ENCODE measurements around the gene SLC22A12.

Gene SLC22A12

GRCh38 chr11:64558065-64558745, 32.8 kb upstream of the SLC22A12 start:
- Histone ChIP-seq H3K4me1 (ENCODE audit: control insufficient read depth in 2 of 2, insufficient read depth in 1 of 2, low read depth in 1 of 2, low read length in 2 of 2) (peaks cover 15 to 23% of the 10 kb centered on the region in 2 donors), H3K79me1 (ENCODE audit: low read depth, low read length) (no peaks in the 10 kb centered on the region), H4K8ac (ENCODE audit: low read depth, low read length) (peak overlapping the region; percentile 67), H3K36me3 (replicated peaks in 1 of 2; ENCODE audit: control insufficient read depth in 2 of 2, insufficient read depth in 2 of 2, low read length in 2 of 2) (no peaks in the 10 kb centered on the region), H3K4me3 (ENCODE audit: low read length in 2 of 2) (no peak overlapping the region), H2BK5ac (ENCODE audit: low read length) (peak overlapping the region; percentile 87), H3K27me3 (ENCODE audit: control insufficient read depth in 3 of 3, insufficient read depth in 3 of 3, low read depth in 1 of 3, low read length in 3 of 3) (no peaks in the 10 kb centered on the region), H4K91ac (ENCODE audit: low read depth, low read length, poor library complexity) (no peak overlapping the region), H2BK12ac (ENCODE audit: low read length) (no peak overlapping the region), H2BK15ac (ENCODE audit: low read length) (peak overlapping the region; percentile 97), H3K4ac (ENCODE audit: low read length) (peak overlapping the region; percentile 71), H3K9me3 (replicated peaks in 1 of 2; ENCODE audit: control insufficient read depth in 2 of 2, insufficient read depth in 1 of 2, low read depth in 1 of 2, low read length in 2 of 2) (peaks cover 0 to under 1% of the 10 kb centered on the region in 2 donors), H2AFZ (ENCODE audit: low read length) (no peak overlapping the region), H3K27ac (replicated peaks; ENCODE audit: low read length) (peak overlapping the region; percentile 31), H3K4me2 (ENCODE audit: insufficient read depth, low read length, poor library complexity, severe bottlenecking) (no peak overlapping the region), H2AK5ac (ENCODE audit: low read depth, low read length) (peak overlapping the region; percentile 73), H3K18ac (ENCODE audit: low read length) (peak overlapping the region; percentile 69), H3K14ac (ENCODE audit: low read length) (peak overlapping the region; percentile 40), H3K23ac (ENCODE audit: low read depth, low read length, poor library complexity) (no peak overlapping the region), H3K9ac (ENCODE audit: low read depth, low read length, poor library complexity) (peak overlapping the region; percentile 79), H2BK120ac (ENCODE audit: low read depth, low read length) (no peak overlapping the region)
- no CpG with 5 or more reads among the region's 14 CpGs for WGBS, 2 donors (ENCODE audit: extremely low coverage in 2 of 2, insufficient read length in 2 of 2, insufficient replicate concordance in 1 of 2)
- no peak for DNase-seq (ENCODE audit: low spot score)

GRCh38 chr11:64558869-64559268, 32.2 kb upstream of the SLC22A12 start:
- Histone ChIP-seq H2AFZ (ENCODE audit: low read length) (no peak overlapping the region), H3K4me3 (ENCODE audit: low read length in 2 of 2) (no peak overlapping the region), H3K4me2 (ENCODE audit: insufficient read depth, low read length, poor library complexity, severe bottlenecking) (no peak overlapping the region), H3K9ac (ENCODE audit: low read depth, low read length, poor library complexity) (no peak overlapping the region), H3K36me3 (replicated peaks in 1 of 2; ENCODE audit: control insufficient read depth in 2 of 2, insufficient read depth in 2 of 2, low read length in 2 of 2) (no peaks in the 10 kb centered on the region), H3K18ac (ENCODE audit: low read length) (peak overlapping the region; percentile 87), H3K14ac (ENCODE audit: low read length) (peak overlapping the region; percentile 40), H4K8ac (ENCODE audit: low read depth, low read length) (no peak overlapping the region), H3K23ac (ENCODE audit: low read depth, low read length, poor library complexity) (no peak overlapping the region), H3K9me3 (replicated peaks in 1 of 2; ENCODE audit: control insufficient read depth in 2 of 2, insufficient read depth in 1 of 2, low read depth in 1 of 2, low read length in 2 of 2) (no peaks in the 10 kb centered on the region), H3K27me3 (ENCODE audit: control insufficient read depth in 3 of 3, insufficient read depth in 3 of 3, low read depth in 1 of 3, low read length in 3 of 3) (no peaks in the 10 kb centered on the region), H4K91ac (ENCODE audit: low read depth, low read length, poor library complexity) (no peak overlapping the region), H3K79me1 (ENCODE audit: low read depth, low read length) (no peaks in the 10 kb centered on the region), H2BK120ac (ENCODE audit: low read depth, low read length) (peak overlapping the region; percentile 85), H3K4me1 (ENCODE audit: control insufficient read depth in 2 of 2, insufficient read depth in 1 of 2, low read depth in 1 of 2, low read length in 2 of 2) (peaks cover 12 to 23% of the 10 kb centered on the region in 2 donors), H3K4ac (ENCODE audit: low read length) (peak overlapping the region; percentile 72), H2BK5ac (ENCODE audit: low read length) (peak overlapping the region; percentile 87), H2AK5ac (ENCODE audit: low read depth, low read length) (peak overlapping the region; percentile 90), H3K27ac (replicated peaks; ENCODE audit: low read length) (no peak overlapping the region), H2BK12ac (ENCODE audit: low read length) (peak overlapping the region; percentile 93), H2BK15ac (ENCODE audit: low read length) (peak overlapping the region; percentile 97)
- DNase-seq (ENCODE audit: low spot score), result no peak
- no CpG with 5 or more reads among the region's 9 CpGs for WGBS, 2 donors (ENCODE audit: extremely low coverage in 2 of 2, insufficient read length in 2 of 2, insufficient replicate concordance in 1 of 2)

- H2AK5ac ChIP-seq (ENCODE audit: low read depth, low read length), result peak overlapping the region; percentile 90
- H4K8ac ChIP-seq (ENCODE audit: low read depth, low read length), result peak overlapping the region; percentile 100
- H3K14ac ChIP-seq (ENCODE audit: low read length), result peak overlapping the region; percentile 91
- peaks cover 11 to 23% of the 10 kb centered on the region in 2 donors for H3K4me1 ChIP-seq (ENCODE audit: control insufficient read depth in 2 of 2, insufficient read depth in 1 of 2, low read depth in 1 of 2, low read length in 2 of 2)
- H3K9me3 ChIP-seq (replicated peaks in 1 of 2; ENCODE audit: control insufficient read depth in 2 of 2, insufficient read depth in 1 of 2, low read depth in 1 of 2, low read length in 2 of 2), result no peaks in the 10 kb centered on the region
- peak overlapping the region; percentile 93 for H3K18ac ChIP-seq (ENCODE audit: low read length)
- H3K27me3 ChIP-seq (ENCODE audit: control insufficient read depth in 3 of 3, insufficient read depth in 3 of 3, low read depth in 1 of 3, low read length in 3 of 3), result no peaks in the 10 kb centered on the region
- peak overlapping the region; percentile 85 for H2BK120ac ChIP-seq (ENCODE audit: low read depth, low read length)
- H2BK15ac ChIP-seq (ENCODE audit: low read length), result peak overlapping the region; percentile 97
- H3K4ac ChIP-seq (ENCODE audit: low read length), result peak overlapping the region; percentile 72
- H2BK12ac ChIP-seq (ENCODE audit: low read length), result peak overlapping the region; percentile 99
- whole genome bisulfite sequencing, 2 donors (ENCODE audit: extremely low coverage in 2 of 2, insufficient read length in 2 of 2, insufficient replicate concordance in 1 of 2), result no CpG with 5 or more reads among the region's 19 CpGs
- no peak overlapping the region for H3K4me3 ChIP-seq (ENCODE audit: low read length in 2 of 2)
- H3K4me2 ChIP-seq (ENCODE audit: insufficient read depth, low read length, poor library complexity, severe bottlenecking), result no peak overlapping the region
- H2BK5ac ChIP-seq (ENCODE audit: low read length), result peak overlapping the region; percentile 87
- peak overlapping the region; percentile 56 for H3K23ac ChIP-seq (ENCODE audit: low read depth, low read length, poor library complexity)
- peak overlapping the region; percentile 69 for H4K91ac ChIP-seq (ENCODE audit: low read depth, low read length, poor library complexity)
- no peaks in the 10 kb centered on the region for H3K79me1 ChIP-seq (ENCODE audit: low read depth, low read length)
- H2AFZ ChIP-seq (ENCODE audit: low read length), result peak overlapping the region; percentile 71
- H3K27ac ChIP-seq (replicated peaks; ENCODE audit: low read length), result no peak overlapping the region
- H3K36me3 ChIP-seq (replicated peaks in 1 of 2; ENCODE audit: control insufficient read depth in 2 of 2, insufficient read depth in 2 of 2, low read length in 2 of 2), result no peaks in the 10 kb centered on the region
- H3K9ac ChIP-seq (ENCODE audit: low read depth, low read length, poor library complexity), result peak overlapping the region; percentile 86
- DNase-seq (ENCODE audit: low spot score), result no peak
Observed at GRCh38 chr11:64559351-64560138, 31.5 kb upstream of the SLC22A12 start.
